Stomach (tissue), 4 donors: ENCODE results near the gene ADTRP.

Source experiments
- CTCF ChIP-seq, 7 experiments: fragments of 450-650 bp in 4 of 7; fragments of 200-600 bp in 3 of 7; sonication (generic) in 3 of 7; IDR thresholded peaks; one replicate each; pipeline ENCODE4 v1.5.1; 2016 to 2019; ENCODE audit warnings: antibody characterized with exemption in 7 of 7, control low read depth in 2 of 7, mild to moderate bottlenecking in 1 of 7
- POLR2AphosphoS5 ChIP-seq, 3 donors: sonication (generic); formaldehyde crosslinking; IDR thresholded peaks; one replicate each; pipeline ENCODE4 v1.6.1; 2016; ENCODE audit warnings: antibody characterized with exemption in 3 of 3

GRCh38 chr6:11738661-11739375 lies 39.8 kb downstream of the ADTRP start:
- TF ChIP-seq CTCF (IDR thresholded peaks at IDR 0.05) (no peak), POLR2AphosphoS5 (IDR thresholded peaks at IDR 0.05) (no peak)
